Type B pancreatic cell (in vitro differentiated cells): Measurements from ENCODE around the gene B3GNT3. TPM values are rescaled to one million over a fixed set of nuclear protein-coding genes. Genes with fewer than 3 reads are reported as not detected.

Source experiments
- DNase-seq: peaks from one replicate; pipeline ENCODE4 v3.0.0; 2021; ENCODE audit warnings: mixed read lengths; ENCODE audit not compliant: unreplicated experiment; ENCODE audit errors: extremely low spot score
- H3K27ac Mint-ChIP-seq: 2 replicates; pipeline ENCODE4 v1.8.0; 2021; ENCODE audit warnings: mild to moderate bottlenecking, mixed read lengths
- H3K27me3 Mint-ChIP-seq: 2 replicates; pipeline ENCODE4 v1.8.0; 2021; ENCODE audit warnings: mixed read lengths
- H3K36me3 Mint-ChIP-seq: 2 replicates; pipeline ENCODE4 v1.8.0; 2021; ENCODE audit warnings: mixed read lengths
- H3K4me1 Mint-ChIP-seq: one replicate; pipeline ENCODE4 v1.8.0; 2021; ENCODE audit warnings: mixed read lengths; ENCODE audit not compliant: unreplicated experiment
- H3K4me3 Mint-ChIP-seq: 2 replicates; pipeline ENCODE4 v1.8.0; 2021; ENCODE audit warnings: mild to moderate bottlenecking, mixed read lengths
- H3K9me3 Mint-ChIP-seq: 2 replicates; pipeline ENCODE4 v1.8.0; 2021; ENCODE audit warnings: mixed read lengths
- total RNA-seq: library from RNA; stranded (reverse); gene quantifications from 2 replicates; pipeline ENCODE4 v1.2.1, GENCODE V29; 2021; ENCODE audit warnings: low replicate concordance
- TF ChIP-seq, protein P1 (sequence below): fragments of 200-600 bp; sonication (generic); conservative IDR thresholded peaks from 2 replicates; pipeline ENCODE4 v1.5.0; 2021; ENCODE audit warnings: antibody characterized with exemption, mild to moderate bottlenecking

B3GNT3 gene
- total RNA-seq, 1 donor from 2014 or later = 12.3 TPM

GRCh38 chr19:17762505-17763229 lies 32.3 kb upstream of the B3GNT3 start:
- no peaks in the 10 kb centered on the region for H3K9me3 Mint-ChIP-seq
- no peak overlapping the region for H3K4me3 Mint-ChIP-seq
- peaks cover 5% of the 10 kb centered on the region for H3K4me1 Mint-ChIP-seq
- DNase-seq = no peak
- no peak overlapping the region for H3K27ac Mint-ChIP-seq
- H3K27me3 Mint-ChIP-seq = peaks cover 5% of the 10 kb centered on the region
- H3K36me3 Mint-ChIP-seq = no peaks in the 10 kb centered on the region
- TF ChIP-seq, protein P1, sequence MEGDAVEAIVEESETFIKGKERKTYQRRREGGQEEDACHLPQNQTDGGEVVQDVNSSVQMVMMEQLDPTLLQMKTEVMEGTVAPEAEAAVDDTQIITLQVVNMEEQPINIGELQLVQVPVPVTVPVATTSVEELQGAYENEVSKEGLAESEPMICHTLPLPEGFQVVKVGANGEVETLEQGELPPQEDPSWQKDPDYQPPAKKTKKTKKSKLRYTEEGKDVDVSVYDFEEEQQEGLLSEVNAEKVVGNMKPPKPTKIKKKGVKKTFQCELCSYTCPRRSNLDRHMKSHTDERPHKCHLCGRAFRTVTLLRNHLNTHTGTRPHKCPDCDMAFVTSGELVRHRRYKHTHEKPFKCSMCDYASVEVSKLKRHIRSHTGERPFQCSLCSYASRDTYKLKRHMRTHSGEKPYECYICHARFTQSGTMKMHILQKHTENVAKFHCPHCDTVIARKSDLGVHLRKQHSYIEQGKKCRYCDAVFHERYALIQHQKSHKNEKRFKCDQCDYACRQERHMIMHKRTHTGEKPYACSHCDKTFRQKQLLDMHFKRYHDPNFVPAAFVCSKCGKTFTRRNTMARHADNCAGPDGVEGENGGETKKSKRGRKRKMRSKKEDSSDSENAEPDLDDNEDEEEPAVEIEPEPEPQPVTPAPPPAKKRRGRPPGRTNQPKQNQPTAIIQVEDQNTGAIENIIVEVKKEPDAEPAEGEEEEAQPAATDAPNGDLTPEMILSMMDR = no peak

DNA sequence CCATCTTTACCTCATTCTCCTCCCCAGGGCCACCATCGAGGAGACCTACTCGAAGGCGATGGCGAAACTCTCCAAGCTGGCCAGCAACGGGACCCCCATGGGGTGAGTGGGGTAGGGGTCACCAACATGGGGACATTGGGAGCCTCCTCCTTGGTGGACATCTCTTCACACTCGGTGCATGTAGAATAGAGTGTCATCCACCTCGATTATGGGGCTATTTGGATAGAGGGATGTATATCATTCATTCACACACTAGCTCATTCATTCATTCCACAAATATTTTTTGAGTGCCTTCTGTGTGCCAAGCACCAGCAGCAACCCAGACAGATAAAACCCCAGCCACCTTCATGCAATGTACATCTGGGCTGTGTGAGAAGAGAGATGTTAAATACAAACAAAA lies 30.6 kb upstream of the B3GNT3 start:
- Mint-ChIP-seq H3K36me3 (no peaks in the 10 kb centered on the region), H3K4me3 (no peak overlapping the region), H3K27me3 (peaks cover 5% of the 10 kb centered on the region), H3K27ac (no peak overlapping the region), H3K9me3 (no peaks in the 10 kb centered on the region), H3K4me1 (peaks cover 5% of the 10 kb centered on the region)
- no peak for DNase-seq
- TF ChIP-seq, protein P1 = no peak

DNA sequence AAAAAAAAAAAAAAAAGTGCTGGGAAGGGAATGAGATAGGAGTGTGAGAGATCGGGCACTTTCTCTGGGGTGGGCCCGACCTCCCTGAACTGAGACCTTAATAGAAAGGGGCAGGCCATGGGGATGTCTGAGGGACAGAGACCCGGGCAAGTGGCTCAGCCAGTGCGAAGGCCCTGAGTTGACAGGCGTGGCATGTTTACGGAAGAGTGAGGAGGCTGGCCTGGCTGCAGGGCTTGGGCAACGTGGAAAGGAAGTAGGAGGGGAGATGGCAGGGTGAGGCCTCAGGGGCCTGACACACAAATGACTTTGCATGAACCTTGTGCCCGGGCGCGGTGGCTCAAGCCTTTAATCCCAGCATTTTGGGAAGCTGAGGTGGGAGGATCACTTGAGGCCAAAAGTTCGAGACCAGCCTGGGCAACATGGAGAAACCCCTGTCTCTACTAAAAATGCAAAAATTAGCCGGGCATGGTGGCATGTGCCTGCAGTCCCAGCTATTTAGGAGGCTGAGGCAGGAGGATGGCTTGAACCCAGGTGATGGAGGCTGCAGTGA lies 29.8 kb upstream of the B3GNT3 start:
- peaks cover 5% of the 10 kb centered on the region for H3K27me3 Mint-ChIP-seq
- H3K27ac Mint-ChIP-seq = no peak overlapping the region
- H3K4me3 Mint-ChIP-seq = no peak overlapping the region

GRCh38 chr19:17766543-17767131 lies 28.3 kb upstream of the B3GNT3 start:
- peak; percentile 84 for DNase-seq
- Mint-ChIP-seq H3K9me3 (no peaks in the 10 kb centered on the region), H3K27ac (peak overlapping the region; percentile 85), H3K4me3 (peak overlapping the region; percentile 78), H3K4me1 (peaks cover 5% of the 10 kb centered on the region), H3K36me3 (no peaks in the 10 kb centered on the region), H3K27me3 (peaks cover 5% of the 10 kb centered on the region)
- TF ChIP-seq, protein P1 = peak; percentile 85

More for the DNA sequence above, 29.8 kb upstream of the B3GNT3 start:
- no peak for DNase-seq
- Mint-ChIP-seq H3K4me1 (peaks cover 5% of the 10 kb centered on the region), H3K9me3 (no peaks in the 10 kb centered on the region), H3K36me3 (no peaks in the 10 kb centered on the region)
- TF ChIP-seq, protein P1 = no peak

DNA sequence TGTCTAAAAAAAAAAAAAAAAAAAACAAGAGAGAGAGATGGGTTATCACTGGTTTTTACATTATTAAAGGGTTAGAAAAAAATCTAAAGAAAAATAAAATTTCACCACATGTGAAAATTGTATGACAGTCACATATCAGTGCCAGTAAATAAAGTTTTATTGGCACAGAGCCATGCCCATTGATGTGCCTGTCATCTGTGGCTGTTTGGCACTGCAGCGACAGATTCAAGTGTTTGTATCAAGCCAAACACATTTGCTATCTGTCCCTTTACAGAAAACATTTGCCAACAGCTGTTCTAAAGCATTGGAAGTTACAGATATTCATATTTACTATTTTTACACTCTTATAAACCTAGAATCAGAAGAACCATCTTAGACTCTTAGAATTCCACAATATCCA lies 27.4 kb upstream of the B3GNT3 start:
- H3K4me3 Mint-ChIP-seq = no peak overlapping the region
- H3K36me3 Mint-ChIP-seq = no peaks in the 10 kb centered on the region
- TF ChIP-seq, protein P1 = no peak
- no peak for DNase-seq
- H3K27me3 Mint-ChIP-seq = peaks cover 5% of the 10 kb centered on the region
- peaks cover 5% of the 10 kb centered on the region for H3K4me1 Mint-ChIP-seq
- H3K9me3 Mint-ChIP-seq = no peaks in the 10 kb centered on the region
- H3K27ac Mint-ChIP-seq = no peak overlapping the region
